ENCODE measurements around the gene NDUFS7. TPM values are rescaled to one million over a fixed set of nuclear protein-coding genes. Genes with fewer than 3 reads are reported as not detected.
"Not testable (repeated sequence)": the region's sequence is repeated elsewhere in the genome, so short reads cannot be mapped to it uniquely, and the experiment has no call there.

Gene NDUFS7
- total and polyA plus RNA-seq, 3 donors from 2014 or later: 170 to 176 (median 172) TPM

DNA sequence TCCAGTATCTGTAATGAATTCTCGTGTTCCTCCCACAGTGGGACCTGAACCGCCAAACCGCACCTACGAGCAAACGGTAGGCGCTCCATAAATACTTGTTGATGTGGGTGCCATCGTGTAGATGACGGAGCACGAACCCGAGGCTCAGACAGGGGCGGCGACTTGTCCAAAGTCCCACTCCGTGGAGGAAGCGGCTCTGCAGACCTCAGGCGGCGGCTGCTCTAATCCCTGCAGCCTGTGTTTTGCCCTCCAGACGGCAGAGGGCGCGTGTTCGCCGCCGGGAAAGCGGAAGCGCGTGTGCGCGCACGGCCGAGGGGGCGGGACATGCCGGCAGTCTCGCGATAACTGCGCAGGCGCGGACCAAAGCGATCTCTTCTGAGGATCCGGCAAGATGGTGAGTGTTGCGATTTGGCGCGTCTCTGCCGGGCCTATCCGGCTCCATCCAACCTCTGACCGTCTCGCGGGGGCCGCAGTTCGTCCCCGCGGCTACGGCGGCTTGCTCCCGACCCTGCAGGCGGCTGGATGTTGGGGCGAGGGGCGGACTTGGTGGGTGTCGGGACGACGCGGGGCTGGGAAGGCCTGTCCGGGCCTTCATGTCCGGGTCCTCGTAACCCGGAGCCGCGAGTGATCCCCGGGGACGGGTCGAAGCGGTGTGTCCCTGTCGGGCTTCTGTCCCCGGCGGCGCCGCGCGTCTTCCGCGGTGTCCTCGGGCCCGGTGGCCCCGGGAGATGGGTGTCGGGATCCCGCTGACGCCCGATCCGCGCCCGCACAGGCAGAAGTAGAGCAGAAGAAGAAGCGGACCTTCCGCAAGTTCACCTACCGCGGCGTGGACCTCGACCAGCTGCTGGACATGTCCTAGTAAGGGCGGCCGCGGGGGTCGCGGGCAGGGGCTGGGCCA is 54.6 kb downstream of the NDUFS7 start, which contains the start of gene RPS15:
Gene RPS15, plus strand, starts transcription at position 362 of the 898 bp plus-strand sequence. Its CDS starts 30 bp downstream, at position 392.
- 1% methylated on average over 23 to 88 of the region's 100 CpGs for WGBS, 2 donors
- peaks cover 12% of the 10 kb centered on the region for H3K4me1 ChIP-seq

DNA sequence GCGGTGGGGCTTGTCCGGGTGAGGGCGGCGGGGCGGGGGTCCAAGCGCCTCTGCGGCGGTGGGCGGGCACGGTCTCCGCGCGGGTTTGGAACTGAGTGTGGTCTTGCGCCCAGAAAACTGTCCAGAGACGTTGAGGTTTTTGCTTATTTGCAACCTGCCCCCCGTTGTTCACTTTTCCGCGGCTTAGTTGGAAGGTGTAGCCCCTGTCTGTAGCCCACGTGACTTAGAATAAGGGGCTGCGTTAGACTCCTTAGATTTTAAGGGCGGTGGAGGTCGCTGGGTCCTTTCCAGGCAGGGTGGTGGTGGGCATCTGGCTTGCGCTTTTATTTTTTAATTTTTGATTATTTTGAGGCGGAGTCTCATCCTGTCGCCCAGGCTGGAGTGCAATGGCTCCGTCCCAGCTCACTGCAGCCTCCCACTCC is 55.2 kb downstream of the NDUFS7 start:
- intact Hi-C loops (cut with DNase I; ENCODE audit: low total_unique reads): no loop called here
- no peaks in the 10 kb centered on the region for H3K36me3 ChIP-seq (ENCODE audit: low read depth, missing control alignments)
- WGBS, 2 donors: 0 to 1% methylated on average over 13 to 26 of the region's 26 CpGs

More for the DNA sequence above, 54.6 kb downstream of the NDUFS7 start, which contains the start of gene RPS15:
- DNase-seq: peak; percentile 96
- H3K36me3 ChIP-seq (ENCODE audit: low read depth, missing control alignments): no peaks in the 10 kb centered on the region
- intact Hi-C loops (cut with DNase I; ENCODE audit: low total_unique reads): no loop called here
- H3K4me3 ChIP-seq: peak within 1 kb of the TSS; percentile 72 to 98
- no peaks in the 10 kb centered on the region for H3K9me3 ChIP-seq
- peak within 1 kb of the TSS; percentile 84 to 89 for H3K27ac ChIP-seq
- peak; percentile 95 to 99 (median 96) for TF ChIP-seq CTCF (IDR thresholded peaks at IDR 0.05)
- TF ChIP-seq POLR2A (IDR thresholded peaks at IDR 0.05): peak; percentile 87
- no peaks in the 10 kb centered on the region for H3K27me3 ChIP-seq

DNA sequence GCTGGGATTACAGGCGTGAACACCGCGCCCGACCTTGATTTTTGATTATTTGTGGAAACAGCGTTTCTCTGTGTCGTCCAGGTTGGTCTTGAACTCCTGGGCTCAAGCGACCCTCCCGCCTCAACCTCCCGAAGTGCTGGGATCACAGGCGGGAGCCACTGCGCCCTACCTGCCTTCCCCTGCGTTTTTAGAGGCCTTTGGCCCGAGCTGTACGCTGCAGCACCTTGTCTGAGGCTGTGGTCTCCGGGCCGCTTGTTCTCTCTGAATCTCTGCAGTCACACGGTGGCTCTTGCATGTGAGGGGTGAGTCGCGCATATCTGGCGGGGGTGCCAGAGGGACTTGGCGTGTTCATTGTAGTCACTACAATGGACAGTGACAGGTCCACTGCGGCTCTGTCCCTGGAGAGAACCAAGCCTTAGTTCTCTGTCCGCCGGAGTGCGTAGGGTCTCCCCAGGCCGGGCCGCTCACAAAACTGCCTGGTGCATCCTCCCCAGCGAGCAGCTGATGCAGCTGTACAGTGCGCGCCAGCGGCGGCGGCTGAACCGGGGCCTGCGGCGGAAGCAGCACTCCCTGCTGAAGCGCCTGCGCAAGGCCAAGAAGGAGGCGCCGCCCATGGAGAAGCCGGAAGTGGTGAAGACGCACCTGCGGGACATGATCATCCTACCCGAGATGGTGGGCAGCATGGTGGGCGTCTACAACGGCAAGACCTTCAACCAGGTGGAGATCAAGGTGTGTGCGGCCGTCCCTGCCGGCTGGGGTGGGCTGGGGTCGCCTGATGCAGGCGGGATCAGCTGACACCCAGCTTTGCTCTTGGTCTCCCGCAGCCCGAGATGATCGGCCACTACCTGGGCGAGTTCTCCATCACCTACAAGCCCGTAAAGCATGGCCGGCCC is 56.1 kb downstream of the NDUFS7 start:
- Histone ChIP-seq H3K4me1 (peaks cover 12% of the 10 kb centered on the region), H3K27ac (peak overlapping the region in 1 of 2 donors; percentile 84), H3K4me3 (peak overlapping the region; percentile 72 to 98)
- H3K36me3 ChIP-seq (ENCODE audit: low read depth, missing control alignments); H3K27me3 ChIP-seq; intact Hi-C loops (cut with DNase I; ENCODE audit: low total_unique reads); DNase-seq; H3K9me3 ChIP-seq: not testable (repeated sequence)
- 35 to 67% methylated on average over 19 to 57 of the region's 57 CpGs for WGBS, 2 donors

More for the DNA sequence above, 55.2 kb downstream of the NDUFS7 start:
- no peaks in the 10 kb centered on the region for H3K9me3 ChIP-seq
- H3K27ac ChIP-seq: peak overlapping the region; percentile 84 to 89
- TF ChIP-seq POLR2A (IDR thresholded peaks at IDR 0.05) (no peak), CTCF (IDR thresholded peaks at IDR 0.05) (no peak)
- H3K4me1 ChIP-seq: peaks cover 12% of the 10 kb centered on the region
- no peak for DNase-seq
- H3K4me3 ChIP-seq: peak overlapping the region; percentile 72 to 98
- H3K27me3 ChIP-seq: no peaks in the 10 kb centered on the region

- H3K9me3 ChIP-seq: no peaks in the 10 kb centered on the region
- TF ChIP-seq POLR2A (IDR thresholded peaks at IDR 0.05) (no peak), CTCF (IDR thresholded peaks at IDR 0.05) (no peak)
- no peaks in the 10 kb centered on the region for H3K27me3 ChIP-seq
- H3K4me3 ChIP-seq: peak overlapping the region in 1 of 2 donors; percentile 98
- DNase-seq: no peak
- intact Hi-C loops (cut with DNase I; ENCODE audit: low total_unique reads): no loop called here
- H3K27ac ChIP-seq: no peak overlapping the region
- H3K36me3 ChIP-seq (ENCODE audit: low read depth, missing control alignments): no peaks in the 10 kb centered on the region
- WGBS, 2 donors: 62 to 68% methylated on average over 14 to 15 of the region's 15 CpGs
- H3K4me1 ChIP-seq: peaks cover 13% of the 10 kb centered on the region
Measured at GRCh38 chr19:1440418-1440801, 56.7 kb downstream of the NDUFS7 start.

DNA sequence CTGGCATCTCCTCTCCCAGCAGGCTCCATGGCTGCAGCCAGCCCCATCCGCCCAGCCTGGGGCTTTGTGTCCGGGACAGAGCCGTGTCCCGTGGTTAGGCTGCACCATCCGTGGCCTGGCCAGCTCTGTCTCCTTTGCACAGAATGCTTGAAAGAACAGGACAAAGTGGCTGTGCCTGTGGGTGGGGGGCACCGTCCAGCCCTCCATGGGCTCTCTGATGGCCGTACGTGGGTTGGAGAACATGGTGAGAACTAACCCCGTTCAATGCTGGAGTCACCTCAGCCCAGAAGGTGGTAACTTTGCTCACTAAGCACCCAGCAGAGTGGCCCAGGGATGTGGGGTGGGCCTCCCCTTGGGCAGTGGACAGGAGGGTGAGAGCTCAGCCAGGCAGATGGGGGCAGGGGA is 57.3 kb downstream of the NDUFS7 start:
- peaks cover 19% of the 10 kb centered on the region for H3K4me1 ChIP-seq
- intact Hi-C loops (cut with DNase I; ENCODE audit: low total_unique reads): no loop called here
- H3K4me3 ChIP-seq: no peak overlapping the region
- H3K36me3 ChIP-seq (ENCODE audit: low read depth, missing control alignments): no peaks in the 10 kb centered on the region
- WGBS, 2 donors: 68 to 88% methylated on average over 6 to 9 of the region's 9 CpGs
- no peaks in the 10 kb centered on the region for H3K9me3 ChIP-seq
- TF ChIP-seq POLR2A (IDR thresholded peaks at IDR 0.05): no peak
- no peak for TF ChIP-seq CTCF (IDR thresholded peaks at IDR 0.05)
- peaks cover 3% of the 10 kb centered on the region for H3K27me3 ChIP-seq
- H3K27ac ChIP-seq: no peak overlapping the region
- no peak for DNase-seq
